ENCODE results near the gene NRP1.

The NRP1 gene

GRCh38 chr10:33174674-33175434 is 159.6 kb downstream of the NRP1 start:
- DNase-seq, result no peak

DNA sequence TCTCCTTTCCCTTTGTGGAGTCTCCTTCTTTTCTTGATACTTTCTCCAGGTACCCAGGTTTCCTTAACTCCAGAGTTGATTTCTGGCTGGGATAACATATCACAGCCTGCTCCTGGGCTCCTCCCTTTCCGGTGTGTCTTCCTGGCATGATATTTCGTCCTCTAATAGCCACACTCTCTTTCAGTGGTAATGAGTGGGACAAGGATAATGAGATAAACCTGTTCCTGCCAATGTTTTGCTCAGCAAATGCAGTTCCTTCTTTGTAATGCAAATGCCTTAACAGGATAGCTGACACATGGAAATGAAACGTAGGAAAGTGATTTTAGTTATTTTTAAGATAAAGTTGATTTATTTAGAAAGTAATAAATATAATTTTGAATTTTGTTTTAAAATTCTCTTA is 168.6 kb downstream of the NRP1 start:
- no peak for DNase-seq

GRCh38 chr10:33164060-33164709 is 170.3 kb downstream of the NRP1 start:
- DNase-seq, result no peak

GRCh38 chr10:33162248-33162575 is 172.3 kb downstream of the NRP1 start:
- DNase-seq, result no peak

DNA sequence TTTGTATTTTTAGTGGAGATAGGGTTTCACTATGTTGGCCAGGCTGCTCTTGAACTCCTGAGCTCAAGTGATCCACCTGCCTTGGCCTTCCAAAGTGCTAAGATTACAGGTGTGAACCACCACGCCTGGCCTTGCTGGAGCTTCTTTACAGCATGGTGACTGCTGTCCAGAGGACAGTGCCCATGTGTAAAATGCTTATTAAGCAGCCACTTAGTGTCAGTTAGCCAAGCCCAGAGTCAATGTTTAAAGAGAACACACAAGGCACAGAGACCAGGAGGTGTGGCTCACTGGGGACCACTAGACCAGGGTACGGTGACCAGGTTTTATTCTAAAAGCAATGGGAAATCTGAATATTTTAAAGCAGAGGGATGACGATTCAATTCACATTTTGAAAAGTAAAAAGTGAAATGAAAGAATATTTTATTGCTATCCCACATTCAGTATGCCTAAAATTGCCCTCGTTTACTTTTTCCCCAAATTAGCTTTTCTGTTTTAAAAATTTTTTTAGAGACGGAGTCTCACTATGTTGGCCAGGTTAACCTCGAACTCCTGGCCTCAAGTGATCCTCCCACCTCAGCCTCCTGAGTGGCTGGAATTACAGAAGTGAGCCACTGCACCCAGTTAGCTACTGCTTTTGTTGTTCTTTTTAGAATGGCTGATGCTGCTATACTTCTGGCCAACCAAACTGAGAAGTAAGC is 172.8 kb downstream of the NRP1 start:
- DNase-seq, result no peak

- no peak for DNase-seq
Observed at GRCh38 chr10:33160151-33160550, 174.3 kb downstream of the NRP1 start.

DNA sequence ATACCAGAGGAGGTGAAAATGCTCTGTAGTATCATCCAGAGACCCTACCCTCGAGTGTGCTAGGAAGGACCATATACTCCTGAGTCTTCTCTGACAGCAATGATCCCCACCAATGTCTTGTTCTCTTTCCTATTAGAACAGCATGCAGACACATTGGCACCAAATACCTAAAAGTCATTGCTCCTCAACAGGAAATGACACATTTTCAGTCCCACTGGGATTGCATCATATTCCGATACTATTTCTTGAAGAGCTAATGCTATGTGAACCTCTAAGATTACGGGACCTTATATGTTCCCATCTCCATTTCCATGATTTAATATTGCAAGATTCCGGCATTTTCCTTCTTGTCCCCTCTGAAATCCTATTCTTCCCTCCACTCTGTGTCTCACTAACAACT is 177.4 kb downstream of the NRP1 start:
- DNase-seq, result no peak

GRCh38 chr10:33155720-33156638 is 178.5 kb downstream of the NRP1 start:
- DNase-seq, result no peak

DNA sequence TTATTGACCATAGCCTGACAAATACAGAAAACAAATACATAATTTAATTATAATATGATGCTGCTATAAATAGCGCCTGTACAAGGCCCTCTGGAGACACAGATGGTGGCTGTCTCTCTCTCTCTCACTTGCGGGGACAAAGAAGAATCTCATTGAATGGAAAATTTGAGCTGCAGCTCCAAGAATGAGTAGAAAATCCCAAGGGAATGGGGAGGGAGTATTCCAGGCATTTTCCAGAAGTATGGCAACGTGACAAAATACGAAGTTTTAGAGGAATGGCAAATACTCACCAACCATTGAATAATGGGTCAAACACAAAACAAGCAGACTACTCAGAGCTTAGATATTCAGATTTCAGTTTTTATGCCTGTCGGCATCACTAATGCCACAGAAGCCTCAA is 179.9 kb downstream of the NRP1 start:
- DNase-seq, result no peak

GRCh38 chr10:33153968-33154327 is 180.5 kb downstream of the NRP1 start:
- no peak for DNase-seq

DNA sequence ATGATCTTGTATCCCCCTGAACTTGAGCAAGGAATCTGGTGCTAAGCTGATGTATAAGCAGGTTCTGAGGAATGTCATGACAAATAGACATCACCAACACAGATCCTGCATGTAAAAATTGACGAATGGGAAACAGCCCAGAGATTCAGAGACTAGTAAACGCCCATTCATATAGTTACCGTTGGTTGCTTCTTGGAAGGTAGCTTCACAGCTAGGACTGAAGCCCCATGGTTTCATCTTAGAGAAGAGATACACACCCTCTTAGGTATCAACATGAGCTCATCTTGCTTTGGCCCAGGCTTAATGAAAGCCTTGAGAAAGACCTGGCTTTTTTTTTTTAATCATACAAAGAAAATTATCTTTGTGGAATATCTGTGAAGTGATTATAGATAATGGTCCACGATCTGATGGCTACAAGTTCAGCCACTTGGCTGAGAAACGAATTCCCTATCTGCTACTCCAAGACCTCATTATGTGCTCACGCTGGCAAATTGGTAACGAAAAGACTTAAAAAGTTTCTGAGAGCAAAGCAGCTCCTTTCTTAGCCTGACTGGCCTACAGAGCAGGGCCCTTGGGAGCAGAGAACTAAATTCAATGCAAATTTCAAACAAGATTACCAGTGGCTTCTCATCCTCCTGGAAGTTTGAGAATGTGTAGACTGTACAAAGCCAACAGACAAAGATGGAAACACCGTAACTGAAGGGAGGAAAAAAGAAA is 181.1 kb downstream of the NRP1 start:
- no peak for DNase-seq

GRCh38 chr10:33152750-33153149 is 181.7 kb downstream of the NRP1 start:
- no peak for DNase-seq

DNA sequence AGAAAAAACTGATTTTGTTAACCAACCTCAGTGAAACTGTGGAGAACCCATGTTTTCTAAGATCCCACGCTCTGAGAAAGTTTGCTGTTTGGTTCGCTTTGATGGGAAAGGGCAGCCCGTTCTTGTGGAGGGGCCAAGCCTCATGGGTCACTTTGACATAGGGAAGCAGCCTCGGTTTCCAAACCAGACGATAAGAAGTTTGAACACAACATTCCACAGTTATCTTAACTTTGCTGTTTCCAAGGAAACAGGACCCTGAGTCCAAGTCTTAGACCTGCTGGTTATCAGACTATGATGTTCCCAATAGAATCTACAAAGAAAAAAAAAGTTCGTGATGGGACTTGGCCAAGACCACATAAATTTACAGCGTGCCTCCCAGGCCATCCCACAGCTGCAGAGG is 182.3 kb downstream of the NRP1 start:
- no peak for DNase-seq

GRCh38 chr10:33151344-33151864 is 183.1 kb downstream of the NRP1 start:
- DNase-seq, result no peak

GRCh38 chr10:33150889-33151288 is 183.6 kb downstream of the NRP1 start:
- DNase-seq, result no peak

GRCh38 chr10:33150146-33150545 is 184.3 kb downstream of the NRP1 start:
- no peak for DNase-seq

- no peak for DNase-seq
Observed at GRCh38 chr10:33147013-33147310, 187.5 kb downstream of the NRP1 start.

- DNase-seq, result no peak
Observed at GRCh38 chr10:33146189-33147012, 188.1 kb downstream of the NRP1 start.

- no peak for DNase-seq
Observed at GRCh38 chr10:33145451-33146188, 188.8 kb downstream of the NRP1 start.

GRCh38 chr10:33143160-33143728 is 191.2 kb downstream of the NRP1 start:
- no peak for DNase-seq

All from KG1 (cell line).